Activated B cell treated with CpG ODN at 0.5 μM for 24 hours (primary cell): ENCODE measurements around the gene GHRL. TPM values are rescaled to one million over a fixed set of nuclear protein-coding genes. Genes with fewer than 3 reads are reported as not detected.

Source experiments
- ATAC-seq: fragments of 200-7000 bp; cut with Tn5 transposase; one replicate; pipeline ENCODE4 v1.10.0; 2021; ENCODE audit warnings: low read depth, mild to moderate bottlenecking, moderate library complexity
- CTCF ChIA-PET: fragments of 350-600 bp; sonication (Branson Sonifier 250); formaldehyde crosslinking; loops from one replicate; lab custom pipeline; 2021; ENCODE audit warnings: antibody characterized with exemption; lab: Charles Lee
- POLR2A ChIA-PET: fragments of 350-600 bp; sonication (Branson Sonifier 250); formaldehyde crosslinking; loops from one replicate; lab custom pipeline; 2021; ENCODE audit warnings: antibody characterized with exemption; lab: Charles Lee
- DNase-seq: peaks from one replicate; pipeline ENCODE4 v3.0.0; 2022
- H3K27ac Mint-ChIP-seq: one replicate; pipeline ENCODE4 v1.8.0; 2020; ENCODE audit warnings: mixed read lengths
- H3K27me3 Mint-ChIP-seq: one replicate; pipeline ENCODE4 v1.8.0; 2021; ENCODE audit warnings: mixed read lengths
- H3K36me3 Mint-ChIP-seq: one replicate; pipeline ENCODE4 v1.8.0; 2021; ENCODE audit warnings: low read depth, mixed read lengths
- H3K4me1 Mint-ChIP-seq: one replicate; pipeline ENCODE4 v1.8.0; 2021; ENCODE audit warnings: mixed read lengths
- H3K4me3 Mint-ChIP-seq: one replicate; pipeline ENCODE4 v1.8.0; 2020; ENCODE audit warnings: mild to moderate bottlenecking, mixed read lengths
- H3K9me3 Mint-ChIP-seq: one replicate; pipeline ENCODE4 v1.8.0; 2020; ENCODE audit warnings: mixed read lengths
- intact Hi-C: fragments of 100-400 bp; cut with micrococcal nuclease; formaldehyde crosslinking; loops from one replicate; pipeline ENCODE4 v1.15.1; 2024
- total RNA-seq: library from RNA; stranded (reverse); gene quantifications from 2 replicates; pipeline ENCODE4 v1.2.3, GENCODE V29; 2022
- TF ChIP-seq, protein P1 (sequence below): fragments of 200-600 bp; IDR thresholded peaks from one replicate; pipeline ENCODE4 v1.8.0; 2022; ENCODE audit warnings: antibody characterized with exemption, mild to moderate bottlenecking

GHRL gene
- total RNA-seq, 1 donor from 2014 or later = 2.8 TPM

DNA sequence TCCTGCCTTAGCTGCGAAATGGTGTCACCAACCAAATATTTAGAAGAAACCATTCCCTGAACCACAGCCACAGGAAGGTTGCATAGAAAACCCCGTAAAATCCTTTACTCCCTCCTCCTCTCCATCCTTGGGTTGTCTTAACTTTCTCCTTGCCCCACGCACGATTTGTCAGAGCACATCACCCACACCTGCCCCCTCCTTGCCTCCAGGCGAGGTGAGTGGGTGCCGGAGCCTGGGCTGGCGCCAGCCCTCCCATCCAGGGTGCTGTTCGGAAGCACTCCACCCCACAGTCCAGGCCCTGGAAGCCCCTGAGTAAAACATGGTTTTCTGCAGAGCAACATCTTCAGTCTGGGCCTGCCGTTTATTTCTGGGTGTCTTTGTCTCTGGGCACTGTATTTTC is 3.7 kb downstream of the GHRL start:
- Mint-ChIP-seq H3K9me3 (no peaks in the 10 kb centered on the region), H3K4me3 (no peak overlapping the region), H3K4me1 (peaks cover 42% of the 10 kb centered on the region), H3K27me3 (no peaks in the 10 kb centered on the region), H3K27ac (peak overlapping the region; percentile 24), H3K36me3 (peaks cover 36% of the 10 kb centered on the region)
- intact Hi-C loops = no loop called here
- DNase-seq (no peak), ATAC-seq (no peak)
- TF ChIP-seq, protein P1, sequence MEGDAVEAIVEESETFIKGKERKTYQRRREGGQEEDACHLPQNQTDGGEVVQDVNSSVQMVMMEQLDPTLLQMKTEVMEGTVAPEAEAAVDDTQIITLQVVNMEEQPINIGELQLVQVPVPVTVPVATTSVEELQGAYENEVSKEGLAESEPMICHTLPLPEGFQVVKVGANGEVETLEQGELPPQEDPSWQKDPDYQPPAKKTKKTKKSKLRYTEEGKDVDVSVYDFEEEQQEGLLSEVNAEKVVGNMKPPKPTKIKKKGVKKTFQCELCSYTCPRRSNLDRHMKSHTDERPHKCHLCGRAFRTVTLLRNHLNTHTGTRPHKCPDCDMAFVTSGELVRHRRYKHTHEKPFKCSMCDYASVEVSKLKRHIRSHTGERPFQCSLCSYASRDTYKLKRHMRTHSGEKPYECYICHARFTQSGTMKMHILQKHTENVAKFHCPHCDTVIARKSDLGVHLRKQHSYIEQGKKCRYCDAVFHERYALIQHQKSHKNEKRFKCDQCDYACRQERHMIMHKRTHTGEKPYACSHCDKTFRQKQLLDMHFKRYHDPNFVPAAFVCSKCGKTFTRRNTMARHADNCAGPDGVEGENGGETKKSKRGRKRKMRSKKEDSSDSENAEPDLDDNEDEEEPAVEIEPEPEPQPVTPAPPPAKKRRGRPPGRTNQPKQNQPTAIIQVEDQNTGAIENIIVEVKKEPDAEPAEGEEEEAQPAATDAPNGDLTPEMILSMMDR = no peak
- POLR2A ChIA-PET = no interaction called here
- CTCF ChIA-PET = no interaction called here

DNA sequence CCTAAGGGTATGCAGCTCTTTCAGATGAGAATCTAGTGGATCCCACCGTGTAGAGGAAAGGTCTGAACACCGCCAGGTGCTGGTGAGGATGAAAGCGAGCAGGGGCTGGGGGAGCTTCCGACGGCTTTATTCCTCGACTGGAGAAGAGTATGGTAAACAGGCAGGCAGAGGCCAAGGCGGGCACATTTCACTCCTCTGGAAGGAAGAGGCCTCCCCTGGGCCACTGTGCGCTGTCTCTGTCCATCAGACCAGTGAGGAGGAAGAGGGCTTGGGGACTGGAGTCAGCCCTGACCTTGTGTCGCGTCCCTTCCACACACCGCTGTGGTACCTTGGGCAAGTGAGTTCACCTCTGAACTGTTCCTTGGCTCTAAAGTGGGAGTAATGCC is 4.2 kb downstream of the GHRL start:
- CTCF ChIA-PET = no interaction called here
- H3K4me3 Mint-ChIP-seq = no peak overlapping the region

DNA sequence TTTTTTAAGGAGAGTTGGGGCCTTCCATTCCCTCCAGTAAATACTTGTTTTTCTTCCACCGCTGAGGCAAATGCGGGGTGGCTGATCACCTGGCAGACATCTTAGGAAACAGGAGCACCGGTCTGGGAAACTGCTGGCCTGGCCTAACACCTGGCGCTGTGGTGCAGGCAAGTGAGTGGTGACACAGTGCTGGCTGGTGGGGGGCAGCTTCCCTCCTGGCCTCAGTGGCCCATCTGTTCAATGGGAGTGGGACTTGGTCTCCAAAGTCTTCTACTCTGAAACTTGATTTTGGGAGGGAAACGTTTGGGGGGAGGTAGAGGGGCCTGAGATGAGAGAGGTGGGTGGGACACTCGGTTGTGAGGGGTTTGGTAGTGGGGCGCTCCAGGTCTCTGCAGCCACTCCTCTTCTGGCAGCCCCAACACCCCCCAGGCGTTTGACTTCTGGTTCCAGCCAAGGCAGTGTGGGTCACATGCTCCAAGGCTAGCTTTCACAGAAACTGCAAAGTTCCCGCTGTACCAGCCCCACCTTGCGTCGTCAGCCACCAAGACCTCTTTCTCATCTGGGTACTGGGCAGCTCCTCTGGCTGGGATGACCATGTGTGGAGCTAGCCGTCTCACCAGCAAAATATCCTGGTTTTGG is 4.7 kb downstream of the GHRL start:
- H3K36me3 Mint-ChIP-seq = peaks cover 45% of the 10 kb centered on the region
- CTCF ChIA-PET = no interaction called here
- ATAC-seq (no peak), DNase-seq (no peak)
- TF ChIP-seq, protein P1 = no peak
- peaks cover 32% of the 10 kb centered on the region for H3K4me1 Mint-ChIP-seq
- POLR2A ChIA-PET = interaction anchor here (0.6 kb wide), 1 partner anchor 40 kb away, joined by 6 read pairs; no protein-coding TSS in a partner anchor
- intact Hi-C loops = no loop called here
- no peaks in the 10 kb centered on the region for H3K9me3 Mint-ChIP-seq
- no peak overlapping the region for H3K4me3 Mint-ChIP-seq
- no peak overlapping the region for H3K27ac Mint-ChIP-seq
- H3K27me3 Mint-ChIP-seq = no peaks in the 10 kb centered on the region

More for the DNA sequence above, 4.2 kb downstream of the GHRL start:
- Mint-ChIP-seq H3K27ac (no peak overlapping the region), H3K4me1 (peaks cover 37% of the 10 kb centered on the region), H3K36me3 (peaks cover 40% of the 10 kb centered on the region), H3K9me3 (no peaks in the 10 kb centered on the region), H3K27me3 (no peaks in the 10 kb centered on the region)
- ATAC-seq = no peak
- intact Hi-C loops = no loop called here
- DNase-seq = no peak
- POLR2A ChIA-PET = interaction anchor here (0.6 kb wide), 1 partner anchor 41 kb away, joined by 6 read pairs; no protein-coding TSS in a partner anchor
- TF ChIP-seq, protein P1 = no peak

DNA sequence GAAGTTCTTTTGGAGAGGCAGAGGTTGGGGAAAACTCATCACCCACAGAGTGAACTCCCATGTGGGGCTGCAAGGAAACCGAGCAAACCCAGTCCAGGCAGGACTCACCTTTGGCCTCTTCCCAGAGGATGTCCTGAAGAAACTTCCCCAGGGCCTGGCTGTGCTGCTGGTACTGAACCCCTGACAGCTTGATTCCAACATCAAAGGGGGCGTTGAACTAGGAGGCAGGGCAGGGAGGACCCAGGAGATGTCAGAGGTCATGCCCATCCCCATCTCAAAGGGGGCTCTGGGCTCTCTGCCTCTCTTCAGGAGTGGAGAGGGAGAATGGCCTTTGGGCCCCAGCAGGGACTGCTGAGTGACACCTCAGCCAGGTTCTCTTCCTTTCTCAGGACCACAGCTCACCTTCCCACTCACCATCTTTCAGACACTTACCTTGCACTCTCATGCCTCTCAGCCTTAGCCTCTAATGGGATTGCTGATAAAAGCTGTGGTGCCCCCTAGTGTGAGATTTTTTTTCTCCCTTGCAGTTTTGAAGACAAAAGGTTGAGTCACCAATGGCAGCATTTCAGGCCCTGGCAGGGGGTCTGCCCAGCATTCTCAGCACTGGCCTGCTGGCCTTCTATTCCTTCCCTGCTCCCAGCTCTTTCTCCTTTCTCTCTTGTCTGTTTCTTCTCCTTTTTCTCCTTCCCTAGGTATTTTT is 6.0 kb downstream of the GHRL start:
- no peaks in the 10 kb centered on the region for H3K27me3 Mint-ChIP-seq
- peaks cover 53% of the 10 kb centered on the region for H3K36me3 Mint-ChIP-seq
- ChIA-PET POLR2A (no interaction called here), CTCF (no interaction called here)
- H3K4me3 Mint-ChIP-seq = no peak overlapping the region
- no peaks in the 10 kb centered on the region for H3K9me3 Mint-ChIP-seq
- ATAC-seq (no peak), DNase-seq (no peak)
- H3K27ac Mint-ChIP-seq = no peak overlapping the region
- intact Hi-C loops = no loop called here
- H3K4me1 Mint-ChIP-seq = peaks cover 19% of the 10 kb centered on the region
- TF ChIP-seq, protein P1 = no peak

DNA sequence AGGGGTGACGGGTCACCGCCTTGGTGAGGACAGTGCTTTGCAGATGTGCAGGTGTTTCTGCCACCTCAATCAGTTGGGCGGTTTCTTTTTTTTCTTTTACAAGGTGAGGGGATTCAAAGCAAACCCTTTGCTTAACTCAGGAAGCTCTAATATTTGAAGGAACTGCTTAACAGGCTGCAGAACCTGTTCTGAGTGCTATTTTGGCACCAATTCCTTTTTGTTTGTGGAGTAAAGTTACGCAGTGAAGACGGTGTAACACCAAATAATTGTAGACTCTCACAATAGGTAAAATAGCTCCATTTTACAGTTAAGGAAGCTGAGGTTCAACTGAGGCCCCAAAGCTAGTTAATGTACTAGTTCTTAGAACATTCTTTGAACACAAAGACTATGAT is 6.6 kb downstream of the GHRL start:
- peaks cover 13% of the 10 kb centered on the region for H3K4me1 Mint-ChIP-seq
- intact Hi-C loops = no loop called here
- CTCF ChIA-PET = no interaction called here
- H3K4me3 Mint-ChIP-seq = no peak overlapping the region
- ATAC-seq (no peak), DNase-seq (no peak)
- H3K36me3 Mint-ChIP-seq = peaks cover 55% of the 10 kb centered on the region
- no peaks in the 10 kb centered on the region for H3K9me3 Mint-ChIP-seq
- POLR2A ChIA-PET = no interaction called here
- TF ChIP-seq, protein P1 = no peak
- no peaks in the 10 kb centered on the region for H3K27me3 Mint-ChIP-seq
- no peak overlapping the region for H3K27ac Mint-ChIP-seq
